HG03342 (cell line): ENCODE measurements around the gene GFRAL.
"Not testable (repeated sequence)": the region's sequence is repeated elsewhere in the genome, so short reads cannot be mapped to it uniquely, and the experiment has no call there.

Experiments used
- ATAC-seq: cut with Tn5 transposase; IDR thresholded peaks from one replicate; pipeline ENCODE4 v1.9.1; 2021; ENCODE audit warnings: mild to moderate bottlenecking, moderate library complexity; ENCODE audit not compliant: unreplicated experiment

Gene GFRAL, protein sequence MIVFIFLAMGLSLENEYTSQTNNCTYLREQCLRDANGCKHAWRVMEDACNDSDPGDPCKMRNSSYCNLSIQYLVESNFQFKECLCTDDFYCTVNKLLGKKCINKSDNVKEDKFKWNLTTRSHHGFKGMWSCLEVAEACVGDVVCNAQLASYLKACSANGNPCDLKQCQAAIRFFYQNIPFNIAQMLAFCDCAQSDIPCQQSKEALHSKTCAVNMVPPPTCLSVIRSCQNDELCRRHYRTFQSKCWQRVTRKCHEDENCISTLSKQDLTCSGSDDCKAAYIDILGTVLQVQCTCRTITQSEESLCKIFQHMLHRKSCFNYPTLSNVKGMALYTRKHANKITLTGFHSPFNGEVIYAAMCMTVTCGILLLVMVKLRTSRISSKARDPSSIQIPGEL

DNA sequence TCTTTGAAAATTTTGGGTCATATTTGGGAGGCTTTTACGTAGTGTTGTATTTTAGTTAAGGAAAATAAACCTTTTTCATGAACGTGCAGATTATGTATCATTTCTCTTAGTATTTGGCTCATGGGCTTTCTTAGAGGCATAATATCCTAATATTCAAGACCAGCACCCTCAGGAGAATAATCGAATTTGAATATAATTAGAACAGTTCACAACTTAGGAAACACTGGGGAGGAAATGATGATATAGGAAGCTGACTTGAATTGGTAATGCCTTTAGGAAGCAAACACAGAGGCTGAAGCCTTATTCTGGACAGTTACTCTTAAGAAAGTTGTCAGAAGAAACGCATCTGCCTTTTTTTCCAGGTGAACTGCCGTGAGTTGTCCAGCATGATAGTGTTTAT lies at the start of gene GFRAL:
TSS of gene GFRAL (plus strand) at position 301 of the 400 bp plus-strand sequence. CDS start at position 387, 86 bp downstream.
- no peak for ATAC-seq

DNA sequence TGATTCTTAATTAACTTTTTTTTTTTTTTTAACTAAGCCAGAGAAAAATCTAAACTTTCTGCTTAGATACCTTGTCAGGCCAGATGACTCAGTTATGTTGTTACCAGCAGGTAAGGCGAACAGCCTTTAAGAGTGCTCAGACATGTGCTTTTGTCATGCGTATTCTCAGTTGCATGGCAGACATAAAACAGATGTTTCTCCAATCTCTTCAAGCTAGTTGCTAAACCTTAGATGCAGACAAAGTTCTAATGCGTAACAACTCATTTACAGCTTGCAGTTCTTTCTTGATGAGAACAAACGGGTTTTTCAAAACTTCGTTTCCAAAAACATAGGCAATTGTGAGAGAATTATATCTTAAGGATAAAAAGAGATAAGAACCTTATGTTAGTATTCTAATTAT lies 49.6 kb upstream of the GFRAL start:
- no peak for ATAC-seq

DNA sequence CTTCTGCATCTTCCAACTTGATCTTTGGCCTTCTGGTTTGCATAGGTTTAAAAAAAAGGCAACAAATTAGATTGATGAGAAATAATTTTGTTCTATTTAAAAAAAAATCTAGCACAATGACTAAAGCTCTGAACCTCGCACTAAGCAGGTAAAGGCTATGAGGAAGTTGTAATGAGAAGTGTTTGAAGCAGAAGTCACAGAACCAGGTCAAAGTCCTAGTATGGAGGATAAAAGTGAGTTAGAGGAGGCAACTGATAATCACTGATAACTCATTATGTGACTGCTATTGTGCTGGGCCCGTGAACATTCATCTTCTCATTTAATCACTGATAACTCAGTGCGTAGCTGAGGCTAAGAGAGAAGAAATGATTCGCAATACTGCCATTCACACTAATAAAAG lies 46.1 kb upstream of the GFRAL start:
- no peak for ATAC-seq

DNA sequence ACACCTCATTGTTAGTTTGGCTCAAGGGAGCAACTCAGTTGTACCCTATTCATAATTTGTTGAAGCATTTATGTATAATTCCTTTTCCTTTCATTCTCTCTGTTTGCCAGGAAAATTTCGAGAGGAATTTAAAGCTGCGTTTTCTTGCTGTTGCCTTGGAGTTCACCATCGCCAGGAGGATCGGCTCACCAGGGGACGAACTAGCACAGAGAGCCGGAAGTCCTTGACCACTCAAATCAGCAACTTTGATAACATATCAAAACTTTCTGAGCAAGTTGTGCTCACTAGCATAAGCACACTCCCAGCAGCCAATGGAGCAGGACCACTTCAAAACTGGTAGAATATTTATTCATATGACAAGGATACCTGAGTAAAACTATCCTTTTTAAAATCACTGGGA lies 45.2 kb upstream of the GFRAL start:
- no peak for ATAC-seq

DNA sequence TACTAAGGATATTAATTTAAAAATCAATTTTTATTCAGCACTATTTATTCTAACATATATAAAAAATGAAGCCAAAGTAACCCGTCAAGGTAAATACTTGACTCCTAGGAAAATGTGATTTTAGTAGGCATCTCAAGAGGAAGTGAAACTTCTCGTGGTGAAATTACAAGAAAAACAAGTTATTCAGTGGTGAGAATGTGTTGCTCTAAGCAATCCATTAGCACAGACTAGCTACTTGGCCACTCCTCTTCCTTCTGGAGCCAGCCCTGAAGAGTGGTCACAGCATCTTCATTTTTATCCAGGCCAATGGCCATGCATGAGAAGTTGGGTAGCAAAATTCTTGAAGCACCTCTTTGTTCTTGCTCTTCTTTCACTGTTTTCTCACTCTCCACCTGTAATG lies 40.4 kb upstream of the GFRAL start:
- peak; percentile 77 for ATAC-seq

DNA sequence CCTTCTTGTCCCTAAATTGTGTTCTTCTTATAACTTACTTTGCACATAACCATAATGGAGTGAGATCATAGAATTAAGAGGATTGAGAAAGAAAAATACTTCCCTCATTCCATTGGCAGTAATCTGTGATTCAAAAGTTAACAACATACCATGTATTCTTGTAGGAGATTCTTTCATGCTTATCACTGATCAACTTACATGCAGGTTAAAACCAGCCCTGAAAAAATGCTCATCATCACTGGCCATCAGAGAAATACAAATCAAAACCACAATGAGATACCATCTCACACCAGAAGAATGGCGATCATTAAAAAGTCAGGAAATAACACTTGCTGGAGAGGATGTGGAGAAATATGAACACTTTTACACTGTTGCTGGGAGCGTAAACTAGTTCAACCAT lies 36.5 kb upstream of the GFRAL start:
- ATAC-seq, result no peak

DNA sequence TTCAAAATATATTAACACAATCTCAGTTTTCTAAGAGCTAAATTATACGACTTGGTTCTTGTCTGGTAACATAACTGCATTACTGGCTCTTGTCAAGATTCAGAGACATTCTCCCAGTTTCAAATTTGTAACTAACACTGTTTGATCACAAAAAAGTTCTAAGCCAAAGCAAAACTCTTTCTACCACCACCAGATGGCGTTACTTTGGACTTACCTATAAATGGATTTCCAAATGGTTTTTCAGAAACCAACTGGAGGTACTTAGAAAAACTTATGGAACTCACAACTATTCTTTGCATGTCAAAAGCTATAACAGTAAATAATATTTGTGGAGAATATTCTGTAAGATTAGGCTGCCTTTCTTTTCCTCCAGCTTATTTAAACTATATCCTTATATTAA lies 34.2 kb upstream of the GFRAL start:
- no peak for ATAC-seq

DNA sequence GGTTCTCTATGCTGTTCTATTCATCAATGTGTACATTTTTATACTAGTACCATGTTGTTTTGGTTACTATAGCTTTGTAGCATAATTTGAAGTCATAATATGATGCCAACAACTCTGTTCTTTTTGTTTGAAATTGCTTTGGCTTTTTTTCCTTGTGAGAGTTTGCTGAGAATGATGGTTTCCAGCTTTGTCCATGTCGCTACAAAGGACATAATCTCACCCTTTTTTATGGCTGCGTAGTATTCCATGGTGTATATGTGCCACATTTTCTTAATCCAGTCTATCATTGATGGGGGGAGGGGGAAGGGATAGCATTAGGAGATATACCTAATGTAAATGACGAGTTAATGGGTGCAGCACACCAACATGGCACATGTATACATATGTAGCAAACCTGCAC lies 30.1 kb upstream of the GFRAL start:
- ATAC-seq, result not testable (repeated sequence)

DNA sequence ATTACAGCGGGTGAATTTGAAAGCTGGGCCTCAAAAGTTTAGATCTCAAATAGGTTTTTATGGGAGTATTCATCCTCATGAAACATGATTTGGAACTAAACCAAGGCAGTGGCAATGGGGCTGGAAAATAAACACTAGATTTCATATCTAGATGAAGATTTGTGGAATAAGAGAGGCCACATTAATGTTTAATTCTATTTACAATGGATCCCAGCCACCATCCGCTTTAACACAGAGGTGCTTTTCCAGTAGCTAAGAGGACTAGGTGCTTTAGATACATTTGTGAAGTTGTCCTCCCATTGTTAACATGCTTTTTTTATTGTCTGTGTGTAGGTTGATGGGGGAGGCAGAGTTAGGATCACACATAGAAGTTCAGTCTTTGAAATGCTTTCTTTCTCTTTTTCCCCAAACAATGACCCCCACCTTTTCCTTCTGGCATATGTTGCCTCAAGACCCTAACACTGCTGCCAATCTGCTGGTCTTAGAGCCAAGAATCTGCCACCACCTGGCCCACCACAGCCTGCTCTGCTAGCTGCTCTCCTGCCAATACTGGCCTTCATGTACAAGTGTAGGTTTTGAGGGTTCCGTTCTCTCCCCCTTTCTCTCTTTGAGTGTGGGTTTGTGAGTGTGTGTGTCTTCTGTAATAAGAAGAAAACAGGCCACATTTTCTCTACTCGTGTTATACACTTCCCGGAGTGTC lies 27.8 kb upstream of the GFRAL start:
- no peak for ATAC-seq

DNA sequence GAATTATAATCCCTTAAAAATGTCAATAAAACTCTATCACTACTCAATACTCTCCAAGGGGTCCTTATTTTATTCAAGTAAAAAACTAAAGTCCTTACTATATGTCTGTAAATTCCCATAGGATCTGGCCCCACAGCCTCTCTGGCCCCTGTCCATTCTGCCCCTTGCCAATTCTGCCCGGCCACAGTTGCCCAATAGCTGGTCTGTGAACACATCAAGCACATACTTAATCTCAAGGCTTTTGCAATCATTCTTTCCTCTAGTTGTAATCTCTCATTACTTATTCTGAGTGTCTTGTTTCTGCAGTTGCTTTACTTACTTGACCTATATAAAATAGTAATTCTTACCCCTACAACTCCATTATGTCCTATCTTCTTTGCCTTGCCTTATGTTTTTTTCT lies 22.5 kb upstream of the GFRAL start:
- no peak for ATAC-seq

DNA sequence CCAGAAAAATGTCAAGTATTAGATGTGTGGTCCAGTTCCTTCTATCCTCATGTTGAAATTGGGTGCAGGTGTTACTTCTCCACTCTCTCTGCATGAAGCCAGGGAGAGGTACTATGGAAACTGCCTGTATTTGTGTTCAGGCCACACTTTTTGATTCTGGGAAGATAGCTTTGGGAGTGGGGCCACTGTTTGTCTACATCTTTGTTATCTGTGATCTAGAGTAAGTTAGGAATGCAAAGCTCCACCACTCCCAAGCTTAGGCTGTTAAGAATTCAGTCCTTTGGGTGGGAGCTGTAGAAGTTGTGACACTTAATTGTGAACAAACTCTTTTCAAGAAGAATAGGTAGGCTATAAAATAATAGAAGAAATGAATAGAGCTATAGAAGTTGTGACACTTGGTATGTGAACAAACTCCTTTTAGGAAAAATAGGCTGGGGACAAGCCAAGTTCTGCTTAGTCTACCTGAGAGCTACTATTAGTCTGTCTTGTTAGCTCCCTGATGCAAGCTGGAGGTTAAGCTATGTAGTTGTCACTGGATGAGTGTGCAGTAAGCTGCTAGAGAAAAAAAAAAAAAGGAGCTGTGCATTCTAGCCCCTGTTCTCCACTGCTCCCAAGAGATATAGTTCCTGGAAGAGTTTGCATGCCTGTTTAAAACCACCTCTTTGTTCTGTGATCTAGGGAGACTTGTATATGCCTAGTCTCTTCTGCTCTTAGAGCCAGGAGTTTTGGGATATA lies 7.1 kb upstream of the GFRAL start:
- no peak for ATAC-seq

DNA sequence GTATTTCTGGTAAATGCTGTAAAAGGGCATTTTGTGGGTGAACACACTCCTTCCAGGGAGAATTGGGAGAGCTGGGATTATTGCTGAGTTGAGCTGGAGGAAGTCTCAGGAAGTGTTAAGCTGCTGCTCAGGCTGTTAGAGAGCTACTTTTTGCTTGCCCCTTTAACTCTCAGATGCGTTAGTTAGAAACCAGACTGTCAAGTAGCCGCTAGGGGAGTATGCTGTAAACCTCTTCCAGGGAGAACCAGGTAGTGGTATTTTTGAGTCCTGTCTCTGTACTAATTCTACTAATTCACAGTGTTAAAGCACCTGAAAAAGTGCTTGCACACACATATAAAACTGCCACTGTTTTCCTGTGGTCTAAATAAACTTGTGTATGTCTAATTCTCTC lies 6.6 kb upstream of the GFRAL start:
- no peak for ATAC-seq

DNA sequence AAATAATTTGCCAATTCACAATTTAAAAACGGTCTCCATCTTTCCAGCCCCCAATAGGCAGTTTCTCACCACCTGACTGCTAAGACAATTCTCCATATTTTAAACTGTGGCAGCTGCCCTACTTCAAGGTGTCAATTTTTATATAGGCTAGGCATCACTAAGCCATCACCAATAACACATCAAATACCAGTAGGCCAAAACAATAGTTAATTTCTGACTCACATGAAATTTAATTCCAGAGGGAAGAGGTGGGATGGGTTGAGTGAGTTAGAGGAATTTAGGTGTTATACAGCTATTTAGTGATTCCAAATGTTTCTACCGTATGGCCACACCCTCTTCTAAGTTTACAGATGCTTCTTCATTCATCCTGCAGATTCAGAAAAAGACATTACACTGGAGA lies 49.9 kb downstream of the GFRAL start:
- no peak for ATAC-seq

DNA sequence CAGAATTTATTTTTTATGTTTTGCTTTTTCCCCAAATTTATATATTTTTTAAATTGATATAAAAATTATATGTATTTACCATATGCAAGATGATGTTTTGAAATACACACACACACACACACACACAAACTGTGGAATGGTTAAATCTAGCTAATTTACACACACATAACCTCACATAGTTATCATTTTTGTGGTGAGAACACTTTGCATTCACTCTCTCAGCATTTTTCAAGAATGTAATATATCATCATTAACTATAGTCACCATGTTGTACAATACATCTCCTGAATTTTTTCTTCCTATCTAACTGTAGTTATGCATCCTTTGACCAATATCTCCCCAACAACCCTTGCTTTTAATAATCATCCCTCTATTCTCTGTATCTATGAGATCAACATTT lies 52.2 kb downstream of the GFRAL start:
- no peak for ATAC-seq

DNA sequence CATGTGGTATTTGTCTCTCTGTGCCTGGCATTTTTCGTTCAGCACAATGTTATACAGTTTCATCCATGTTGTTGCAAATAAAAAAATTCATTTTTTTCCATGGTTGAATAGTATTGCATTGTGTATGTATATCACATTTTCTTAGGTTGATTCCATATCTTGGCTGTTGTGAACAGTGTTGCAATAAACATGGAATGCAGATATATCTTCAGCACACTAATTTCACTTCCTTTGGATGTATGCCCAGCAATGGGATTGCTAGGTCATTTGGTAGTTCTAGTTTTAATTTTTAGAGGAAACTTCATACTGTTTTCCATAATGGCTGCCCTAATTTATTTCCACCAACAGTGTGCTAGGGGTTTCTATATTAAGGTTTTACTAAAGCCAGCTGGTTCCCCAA lies 52.6 kb downstream of the GFRAL start:
- ATAC-seq, result no peak

DNA sequence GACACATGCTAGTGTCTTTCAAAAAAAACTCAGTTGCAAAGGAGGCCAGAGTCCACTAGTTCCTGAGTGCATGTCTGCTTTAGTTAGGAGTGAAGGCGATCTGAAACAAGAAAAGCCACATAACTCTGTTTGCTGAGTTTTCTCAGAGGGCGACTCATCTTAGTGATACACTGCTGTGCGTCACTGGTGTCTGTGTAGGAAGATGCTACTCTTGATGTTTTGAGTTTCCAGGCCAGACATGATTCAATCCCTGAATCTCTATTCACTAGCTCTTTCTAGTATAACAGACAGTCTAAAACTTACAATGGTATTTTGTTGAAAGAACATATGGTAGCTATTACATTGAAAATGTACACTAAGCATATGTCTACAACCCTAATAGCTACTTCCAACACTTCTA lies 60.9 kb downstream of the GFRAL start:
- ATAC-seq, result no peak

DNA sequence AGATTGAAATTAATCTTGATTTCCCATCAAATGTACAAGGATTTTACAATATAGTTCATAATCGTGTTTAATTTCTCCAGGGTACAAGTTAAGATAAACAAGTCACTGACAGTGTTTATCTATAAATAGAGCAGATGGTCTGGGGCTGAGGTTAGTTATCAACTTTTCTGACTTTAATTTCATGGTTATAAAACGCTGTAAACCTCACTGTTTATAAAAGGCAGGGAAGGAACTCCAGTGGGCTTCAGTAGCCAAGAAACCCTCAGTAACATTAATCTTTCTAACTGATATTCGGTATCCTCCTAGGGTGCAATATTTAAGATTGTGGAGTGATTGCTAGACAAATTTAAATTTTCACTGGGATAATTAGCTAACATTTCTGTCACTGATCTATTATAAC lies 68.6 kb downstream of the GFRAL start:
- no peak for ATAC-seq

DNA sequence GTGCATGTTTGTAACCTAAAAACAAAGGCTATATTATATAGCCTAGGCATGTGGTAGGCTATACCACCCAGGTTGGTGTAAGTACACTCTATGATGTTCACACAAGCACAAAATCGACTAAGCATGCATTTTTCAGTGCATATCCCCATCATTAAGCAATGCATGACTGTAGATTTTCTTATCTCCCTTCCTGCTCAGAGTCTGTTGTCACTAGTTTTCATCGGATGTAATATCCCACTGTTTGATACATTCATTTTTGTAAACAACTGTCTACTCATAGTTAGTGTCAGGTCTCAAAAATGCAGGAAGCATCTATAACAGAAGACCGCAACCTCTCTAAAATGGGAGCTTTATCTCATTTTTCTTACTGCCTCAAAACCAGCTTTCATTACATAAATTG lies 70.7 kb downstream of the GFRAL start:
- ATAC-seq, result no peak

DNA sequence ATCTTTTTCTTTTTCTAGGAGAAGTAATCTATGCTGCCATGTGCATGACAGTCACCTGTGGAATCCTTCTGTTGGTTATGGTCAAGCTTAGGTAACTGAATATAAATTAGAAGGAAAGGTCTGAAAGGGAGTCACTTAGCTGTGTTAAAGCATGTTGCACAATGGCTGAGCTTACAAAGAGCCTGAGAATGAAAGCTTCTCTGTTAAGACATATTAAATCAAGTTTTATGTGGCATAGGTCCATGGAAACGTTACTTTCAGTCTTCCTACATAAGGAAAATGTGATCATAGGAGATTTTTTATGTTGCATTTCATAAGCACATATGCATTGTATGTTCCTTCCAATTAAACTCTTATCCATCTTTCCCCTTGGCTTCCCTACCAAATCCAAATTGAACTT lies 72.1 kb downstream of the GFRAL start:
- no peak for ATAC-seq

DNA sequence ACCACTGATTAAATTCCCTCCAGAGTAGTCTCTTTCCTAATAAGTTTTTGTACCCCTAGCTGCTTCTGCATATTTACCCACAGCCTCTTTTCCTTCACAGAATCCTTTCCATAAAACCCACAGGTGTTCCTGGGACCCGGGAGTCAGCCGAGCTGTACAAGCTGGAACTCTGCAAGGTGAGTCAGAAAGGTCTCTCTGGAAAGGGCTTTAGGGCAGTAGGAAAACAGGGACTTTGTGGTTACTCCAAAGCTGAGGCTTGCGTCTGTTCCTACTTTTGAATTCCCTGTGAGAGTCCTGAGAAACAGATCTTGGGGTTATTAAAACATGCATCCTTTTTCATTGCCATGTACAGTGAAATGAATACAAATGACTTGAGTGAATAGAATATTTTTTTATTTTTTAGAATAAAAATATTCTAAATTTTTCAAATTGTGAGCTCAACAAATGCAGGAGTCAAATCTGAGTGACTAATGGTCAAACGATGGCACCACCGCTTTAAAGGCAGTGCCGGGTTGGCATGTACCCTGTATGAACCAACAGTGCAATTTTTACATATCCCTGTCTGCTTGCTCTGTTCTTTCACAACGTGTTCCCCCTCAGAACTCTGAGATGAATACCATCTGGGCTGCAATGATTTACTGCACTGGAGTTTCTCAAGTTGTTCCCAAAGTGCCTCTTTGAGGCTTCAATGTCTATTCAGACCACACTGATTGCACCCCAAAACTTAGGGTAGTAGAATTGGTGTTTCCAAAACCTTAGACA lies 78.4 kb downstream of the GFRAL start:
- no peak for ATAC-seq

DNA sequence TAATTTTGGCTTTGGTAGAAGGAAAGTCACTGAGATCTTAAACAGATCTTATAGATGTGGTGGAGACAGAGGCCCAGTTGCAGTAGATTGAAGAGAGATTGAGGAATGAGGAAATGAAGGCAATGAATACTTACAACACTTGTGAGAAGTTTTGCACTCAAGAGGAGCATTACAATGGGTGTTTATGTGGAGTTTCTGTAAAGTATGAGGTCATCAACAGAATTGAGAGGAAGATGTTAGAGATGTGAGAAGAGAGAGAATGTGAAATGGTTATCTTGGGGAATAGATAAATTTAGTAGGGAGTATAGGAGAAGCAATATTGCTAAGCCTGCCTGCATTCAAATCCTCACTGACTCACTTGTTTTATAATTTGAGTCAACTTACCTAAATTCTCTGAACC lies 83.4 kb downstream of the GFRAL start:
- ATAC-seq, result no peak
